Suprapubic skin (tissue), 4 donors: ENCODE measurements around the gene NAP1L5. TPM values are rescaled to one million over a fixed set of nuclear protein-coding genes. Genes with fewer than 3 reads are reported as not detected.

Source experiments
- DNase-seq, 2 donors: peaks; one replicate each; pipeline ENCODE4 v3.0.0-alpha.2; 2019; ENCODE audit warnings: low spot score in 2 of 2
- H3K27ac ChIP-seq: fragments of 200-600 bp; sonication (generic); one replicate; pipeline ENCODE4 v1.5.1; 2019
- H3K27me3 ChIP-seq: fragments of 200-600 bp; sonication (generic); one replicate; pipeline ENCODE4 v1.5.1; 2019
- H3K36me3 ChIP-seq: fragments of 200-600 bp; sonication (generic); one replicate; pipeline ENCODE4 v1.5.1; 2019
- H3K4me1 ChIP-seq: fragments of 200-600 bp; sonication (generic); one replicate; pipeline ENCODE4 v1.5.1; 2019
- H3K4me3 ChIP-seq: fragments of 200-600 bp; sonication (generic); one replicate; pipeline ENCODE4 v1.5.1; 2019; ENCODE audit warnings: mild to moderate bottlenecking
- H3K9me3 ChIP-seq: fragments of 200-600 bp; sonication (generic); one replicate; pipeline ENCODE4 v1.5.1; 2019
- CTCF ChIP-seq, 2 donors: fragments of 200-600 bp in 1 of 2; fragments of 450-650 bp in 1 of 2; sonication (generic) in 1 of 2; IDR thresholded peaks; one replicate each; pipeline ENCODE4 v1.5.1; 2016 to 2019; ENCODE audit warnings: antibody characterized with exemption in 2 of 2, mild to moderate bottlenecking in 1 of 2, moderate library complexity in 1 of 2
- EP300 ChIP-seq: sonication (generic); formaldehyde crosslinking; IDR thresholded peaks from one replicate; pipeline ENCODE4 v1.6.1; 2017; ENCODE audit warnings: antibody characterized with exemption
- POLR2A ChIP-seq, 2 donors: fragments of 450-650 bp; IDR thresholded peaks; one replicate each; pipeline ENCODE4 v1.6.1; 2017; ENCODE audit warnings: antibody characterized with exemption in 2 of 2, mild to moderate bottlenecking in 2 of 2, moderate library complexity in 2 of 2
- POLR2AphosphoS5 ChIP-seq, 3 donors: sonication (generic); formaldehyde crosslinking; IDR thresholded peaks; one replicate each; pipeline ENCODE4 v1.6.1; 2017; ENCODE audit warnings: antibody characterized with exemption in 3 of 3
- WGBS: methylation state at CpG from one replicate; pipeline ENCODE4 v1.1.5; 2018; 5-methylcytosine and 5-hydroxymethylcytosine counted together
- total RNA-seq, 4 donors: library from RNA; depleted of rRNA; stranded (reverse); fragments of >200 nt; gene quantifications; one replicate each; pipeline ENCODE4 v1.1.0, GENCODE V29; 2016

NAP1L5 gene
- total RNA-seq, 4 donors from 2014 or later, result 1.1 to 2.4 (median 2.0) TPM

- Histone ChIP-seq H3K4me3 (no peak overlapping the region), H3K9me3 (no peaks in the 10 kb centered on the region), H3K27me3 (no peaks in the 10 kb centered on the region), H3K4me1 (peaks cover 5% of the 10 kb centered on the region), H3K27ac (no peak overlapping the region), H3K36me3 (peaks cover 47% of the 10 kb centered on the region)
- TF ChIP-seq EP300, result no peak
- no peak for DNase-seq
Measured at GRCh38 chr4:88659890-88660208, 37.8 kb downstream of the NAP1L5 start.

GRCh38 chr4:88659055-88659889, 38.4 kb downstream of the NAP1L5 start:
- no peak overlapping the region for H3K4me3 ChIP-seq
- TF ChIP-seq EP300, result no peak
- TF ChIP-seq CTCF (IDR thresholded peaks at IDR 0.05), result peak; percentile 59 to 83
- TF ChIP-seq POLR2AphosphoS5 (IDR thresholded peaks at IDR 0.05), result no peak
- TF ChIP-seq POLR2A (IDR thresholded peaks at IDR 0.05), result no peak
- 24% methylated on average over 4 of the region's 4 CpGs for WGBS
- DNase-seq, result no peak
- H3K27me3 ChIP-seq, result no peaks in the 10 kb centered on the region
- H3K4me1 ChIP-seq, result peaks cover 5% of the 10 kb centered on the region
- H3K9me3 ChIP-seq, result no peaks in the 10 kb centered on the region
- peak overlapping the region; percentile 25 for H3K27ac ChIP-seq
- H3K36me3 ChIP-seq, result peaks cover 46% of the 10 kb centered on the region

GRCh38 chr4:88655226-88655625, 42.4 kb downstream of the NAP1L5 start:
- H3K36me3 ChIP-seq, result peaks cover 47% of the 10 kb centered on the region
- TF ChIP-seq CTCF (IDR thresholded peaks at IDR 0.05) (no peak), POLR2AphosphoS5 (IDR thresholded peaks at IDR 0.05) (no peak), EP300 (no peak), POLR2A (IDR thresholded peaks at IDR 0.05) (no peak)
- DNase-seq, result no peak
- H3K4me1 ChIP-seq, result peaks cover 5% of the 10 kb centered on the region
- H3K27me3 ChIP-seq, result no peaks in the 10 kb centered on the region
- WGBS, result 99% methylated on average over 3 of the region's 3 CpGs
- no peaks in the 10 kb centered on the region for H3K9me3 ChIP-seq
- H3K27ac ChIP-seq, result no peak overlapping the region
- H3K4me3 ChIP-seq, result no peak overlapping the region

GRCh38 chr4:88653371-88653946, 44.2 kb downstream of the NAP1L5 start:
- TF ChIP-seq EP300 (no peak), POLR2A (IDR thresholded peaks at IDR 0.05) (no peak), CTCF (IDR thresholded peaks at IDR 0.05) (no peak), POLR2AphosphoS5 (IDR thresholded peaks at IDR 0.05) (no peak)
- no peak overlapping the region for H3K27ac ChIP-seq
- no peak overlapping the region for H3K4me3 ChIP-seq
- no peak for DNase-seq
- H3K27me3 ChIP-seq, result no peaks in the 10 kb centered on the region
- no peaks in the 10 kb centered on the region for H3K4me1 ChIP-seq
- no peaks in the 10 kb centered on the region for H3K9me3 ChIP-seq
- 82% methylated on average over 4 of the region's 4 CpGs for WGBS
- peaks cover 39% of the 10 kb centered on the region for H3K36me3 ChIP-seq

GRCh38 chr4:88649716-88650115, 47.9 kb downstream of the NAP1L5 start:
- no peak overlapping the region for H3K27ac ChIP-seq
- H3K36me3 ChIP-seq, result peaks cover 11% of the 10 kb centered on the region
- no peaks in the 10 kb centered on the region for H3K27me3 ChIP-seq
- no peak for TF ChIP-seq EP300
- no peak for TF ChIP-seq POLR2A (IDR thresholded peaks at IDR 0.05)
- TF ChIP-seq CTCF (IDR thresholded peaks at IDR 0.05), result no peak
- TF ChIP-seq POLR2AphosphoS5 (IDR thresholded peaks at IDR 0.05), result no peak
- H3K4me1 ChIP-seq, result no peaks in the 10 kb centered on the region
- no peak overlapping the region for H3K4me3 ChIP-seq
- no peaks in the 10 kb centered on the region for H3K9me3 ChIP-seq
- WGBS, result 84% methylated on average over 3 of the region's 3 CpGs
- DNase-seq, result no peak
